Amniotic stem cell (primary cell): ENCODE measurements around the gene SLC25A3.
A peak's percentile ranks its signal among the peaks of the same experiment; 100 is the strongest.
"Not testable (repeated sequence)": the region's sequence is repeated elsewhere in the genome, so short reads cannot be mapped to it uniquely, and the experiment has no call there.

Experiments
- DNase-seq: peaks from one replicate; lab custom pipeline; 2025; lab: John Stamatoyannopoulos, UW

SLC25A3 gene

GRCh38 chr12:98593351-98594049 is at the start of gene SLC25A3:
Gene SLC25A3, plus strand, starts transcription at chr12:98593686. Its CDS starts 293 bp downstream, at chr12:98593979.
- peak; percentile 93 for DNase-seq

- DNase-seq, result no peak
These were observed 49.8 kb upstream of the SLC25A3 start for GRCh38 chr12:98543701-98544100.

GRCh38 chr12:98544751-98545150 is 48.7 kb upstream of the SLC25A3 start:
- no peak for DNase-seq

- no peak for DNase-seq
These were observed 43.9 kb upstream of the SLC25A3 start for GRCh38 chr12:98549371-98550110.

GRCh38 chr12:98551787-98552186 is 41.7 kb upstream of the SLC25A3 start:
- DNase-seq, result no peak

GRCh38 chr12:98558097-98558496 is 35.4 kb upstream of the SLC25A3 start:
- not testable (repeated sequence) for DNase-seq

- DNase-seq, result no peak
These were observed 33.8 kb upstream of the SLC25A3 start for GRCh38 chr12:98559666-98560065.

GRCh38 chr12:98561846-98562245 is 31.6 kb upstream of the SLC25A3 start:
- DNase-seq, result no peak

GRCh38 chr12:98572010-98572409 is 21.5 kb upstream of the SLC25A3 start:
- DNase-seq, result no peak

GRCh38 chr12:98574110-98574509 is 19.4 kb upstream of the SLC25A3 start:
- no peak for DNase-seq

GRCh38 chr12:98575013-98575412 is 18.5 kb upstream of the SLC25A3 start:
- DNase-seq, result no peak

- DNase-seq, result not testable (repeated sequence)
These were observed 16.7 kb upstream of the SLC25A3 start for GRCh38 chr12:98576795-98577194.

- DNase-seq, result no peak
These were observed 15.1 kb upstream of the SLC25A3 start for GRCh38 chr12:98578392-98578791.

GRCh38 chr12:98578821-98579220 is 14.7 kb upstream of the SLC25A3 start:
- no peak for DNase-seq

GRCh38 chr12:98579347-98579746 is 14.1 kb upstream of the SLC25A3 start:
- no peak for DNase-seq

- DNase-seq, result no peak
These were observed 13.7 kb upstream of the SLC25A3 start for GRCh38 chr12:98579835-98580234.

- no peak for DNase-seq
These were observed 12.8 kb upstream of the SLC25A3 start for GRCh38 chr12:98580695-98581094.

GRCh38 chr12:98581101-98581500 is 12.4 kb upstream of the SLC25A3 start:
- DNase-seq, result no peak

GRCh38 chr12:98582093-98582492 is 11.4 kb upstream of the SLC25A3 start:
- no peak for DNase-seq

- no peak for DNase-seq
These were observed 6.4 kb upstream of the SLC25A3 start for GRCh38 chr12:98587084-98587483.

GRCh38 chr12:98591209-98591608 is 2.3 kb upstream of the SLC25A3 start:
- no peak for DNase-seq

- no peak for DNase-seq
These were observed 612 bp upstream of the SLC25A3 start for GRCh38 chr12:98592825-98593322.
